Measurements from ENCODE around the gene VAC14.

VAC14 gene

GRCh38 chr16:70638814-70639792 lies 161.9 kb downstream of the VAC14 start:
- H3K4me3 ChIP-seq (ENCODE audit: low read depth, low read length) = no peak overlapping the region
- TF ChIP-seq CTCF (IDR thresholded peaks at IDR 0.05; ENCODE audit: low read depth, low read length, missing control alignments) = no peak
- no peak for DNase-seq (ENCODE audit: low read depth)
- in situ Hi-C loops (cut with HindIII; ENCODE audit: low sequenced_read_pairs) = no loop called here

All from astrocyte of the cerebellum (primary cell).